Hepatocyte (in vitro differentiated cells): ENCODE results near the gene ERCC2.

Experiments
- CTCF ChIP-seq: fragments of 200-600 bp; sonication (generic); IDR thresholded peaks from 2 replicates; pipeline ENCODE4 v1.5.1; 2016; ENCODE audit warnings: antibody characterized with exemption, mild to moderate bottlenecking; ENCODE audit not compliant: poor library complexity
- EZH2 ChIP-seq: fragments of 200-600 bp; sonication (generic); IDR thresholded peaks from 2 replicates; pipeline ENCODE4 v1.6.1; 2016; ENCODE audit warnings: antibody characterized with exemption, mild to moderate bottlenecking, borderline replicate concordance
- EZH2phosphoT487 ChIP-seq: fragments of 200-600 bp; sonication (generic); IDR thresholded peaks from one replicate; pipeline ENCODE4 v1.6.1; 2018; ENCODE audit warnings: antibody characterized with exemption, mild to moderate bottlenecking, low read depth, moderate library complexity; ENCODE audit not compliant: unreplicated experiment, severe bottlenecking

DNA sequence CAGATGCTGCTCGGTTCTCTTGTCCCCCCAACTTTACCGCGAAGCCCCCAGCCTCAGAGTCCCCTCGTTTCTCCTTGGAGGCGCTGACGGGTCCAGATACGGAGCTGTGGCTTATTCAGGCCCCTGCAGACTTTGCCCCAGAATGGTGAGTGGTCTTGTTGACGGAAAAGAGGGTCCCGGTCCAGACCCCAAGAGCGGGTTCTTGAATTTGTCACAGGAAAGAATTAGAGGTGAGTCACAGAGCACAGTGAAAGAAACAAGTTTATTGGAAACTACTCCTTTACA, 36.7 kb upstream of the ERCC2 start:
- TF ChIP-seq CTCF = no peak
- no peak for TF ChIP-seq EZH2
- TF ChIP-seq EZH2phosphoT487 = no peak
